Activated CD4-positive, alpha-beta T cell treated with anti-CD3 and anti-CD28 coated beads for 48 hours (primary cell): ENCODE results near the gene PDE5A.
"Not testable (repeated sequence)": the region's sequence is repeated elsewhere in the genome, so short reads cannot be mapped to it uniquely, and the experiment has no call there.

Source experiments
- DNase-seq: peaks from one replicate; pipeline ENCODE4 v3.0.0-alpha.2; 2020

The PDE5A gene

DNA sequence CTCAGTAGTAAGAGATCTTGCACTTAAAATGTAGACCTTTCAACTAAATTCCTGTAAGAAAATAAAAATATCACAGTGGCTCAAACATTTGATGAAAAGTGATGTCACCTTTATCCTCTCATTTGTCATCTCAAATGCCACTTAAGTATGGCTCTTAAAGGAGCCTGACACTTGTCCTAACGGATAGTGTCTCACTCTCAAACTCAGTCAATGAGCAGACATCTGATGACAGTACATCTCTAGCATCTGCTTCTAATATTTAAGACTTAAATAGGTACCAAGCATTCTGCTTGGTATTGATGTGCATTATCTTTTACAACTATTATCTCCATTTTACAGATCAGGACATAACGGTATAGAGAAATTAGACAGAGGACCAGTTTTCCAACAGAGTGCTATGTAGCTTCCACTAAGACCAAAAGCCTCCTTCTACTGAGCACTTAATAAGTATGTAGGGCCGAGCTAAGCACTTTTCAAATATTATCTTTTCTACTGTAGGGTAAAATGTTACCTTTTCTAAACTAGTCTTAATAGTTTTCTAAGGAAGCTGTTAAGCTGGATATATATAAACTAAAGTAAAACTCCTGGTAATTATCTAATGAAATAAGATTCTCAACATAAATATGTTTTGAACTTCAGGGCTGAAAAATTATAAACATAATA lies 110.2 kb downstream of the PDE5A start:
- no peak for DNase-seq

GRCh38 chr4:119517361-119518229 lies 111.0 kb downstream of the PDE5A start:
- no peak for DNase-seq

- DNase-seq = no peak
Observed at GRCh38 chr4:119512398-119512797, 116.2 kb downstream of the PDE5A start.

DNA sequence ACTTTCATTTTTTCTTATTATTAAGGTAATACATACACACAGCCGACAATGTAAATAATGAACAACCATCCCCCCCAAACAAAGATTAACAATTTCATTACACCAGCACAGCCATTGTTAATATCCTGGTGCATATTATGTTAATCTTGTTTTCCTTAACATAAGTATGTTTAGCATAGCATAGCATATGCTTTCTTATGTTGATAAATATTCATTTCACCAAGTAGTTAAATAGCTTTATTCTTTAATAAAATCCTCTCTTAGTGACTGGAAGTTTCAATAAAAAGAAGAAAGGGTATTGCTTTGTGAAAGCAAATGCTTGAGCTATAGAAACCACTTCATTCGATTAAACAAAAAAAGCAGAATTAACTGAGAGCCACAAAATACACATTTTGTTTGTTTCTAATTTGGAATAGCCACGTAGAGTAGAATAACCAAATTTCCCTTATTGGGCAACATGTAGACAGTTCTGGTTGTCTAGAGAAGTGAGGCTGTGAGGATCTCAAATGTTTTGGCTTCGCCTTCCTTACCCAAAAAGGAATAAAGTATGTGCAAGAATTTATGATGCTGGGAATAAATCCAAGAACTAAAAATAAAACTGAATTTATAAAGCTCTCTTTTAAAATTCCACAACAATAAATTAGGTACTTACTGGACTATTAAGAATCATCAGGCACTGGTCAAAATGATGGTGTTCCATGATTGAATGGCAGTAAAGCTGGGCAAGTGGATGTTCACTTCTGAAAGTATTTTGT lies 118.0 kb downstream of the PDE5A start:
- no peak for DNase-seq

- DNase-seq = no peak
Observed at GRCh38 chr4:119508281-119508680, 120.3 kb downstream of the PDE5A start.

GRCh38 chr4:119506806-119507205 lies 121.8 kb downstream of the PDE5A start:
- DNase-seq = no peak

- DNase-seq = no peak
Observed at GRCh38 chr4:119504616-119505015, 124.0 kb downstream of the PDE5A start.

DNA sequence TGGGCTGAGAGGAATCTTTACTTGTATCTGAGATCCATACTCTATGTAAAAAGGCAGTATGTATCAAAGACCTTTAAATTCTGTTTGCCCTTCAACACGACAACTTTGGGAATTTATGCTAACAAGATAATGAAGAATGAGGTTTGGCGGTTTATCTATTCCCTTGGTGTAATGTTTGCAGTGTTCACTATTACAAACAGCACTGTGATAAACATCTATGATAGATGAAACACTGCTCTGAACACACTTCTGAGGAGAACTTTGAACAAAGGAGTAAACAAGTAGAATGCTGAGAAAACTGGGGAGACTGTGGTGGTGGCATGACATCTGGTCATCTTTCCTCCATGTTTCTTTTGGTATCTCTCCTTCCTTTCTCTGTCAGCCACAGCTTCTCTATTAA lies 126.9 kb downstream of the PDE5A start:
- no peak for DNase-seq

DNA sequence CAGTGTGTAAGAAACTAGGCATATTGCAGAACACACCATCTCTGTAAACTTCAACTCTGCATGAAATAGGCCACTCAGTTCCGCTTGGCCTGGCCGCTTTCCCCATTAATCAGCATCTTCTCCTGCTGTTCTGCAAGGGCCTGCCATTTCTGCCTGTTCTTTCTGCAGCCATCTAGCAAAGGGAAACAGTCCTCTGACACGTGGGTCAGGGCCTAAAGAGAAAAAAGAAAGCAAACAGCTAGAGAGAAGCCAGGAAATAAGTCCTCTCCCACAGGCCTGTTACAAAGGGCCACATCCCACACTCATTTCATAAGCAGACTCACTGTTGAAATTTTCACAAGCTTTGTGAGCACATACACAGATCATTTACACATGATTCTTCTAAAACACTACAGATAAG lies 130.1 kb downstream of the PDE5A start:
- no peak for DNase-seq

DNA sequence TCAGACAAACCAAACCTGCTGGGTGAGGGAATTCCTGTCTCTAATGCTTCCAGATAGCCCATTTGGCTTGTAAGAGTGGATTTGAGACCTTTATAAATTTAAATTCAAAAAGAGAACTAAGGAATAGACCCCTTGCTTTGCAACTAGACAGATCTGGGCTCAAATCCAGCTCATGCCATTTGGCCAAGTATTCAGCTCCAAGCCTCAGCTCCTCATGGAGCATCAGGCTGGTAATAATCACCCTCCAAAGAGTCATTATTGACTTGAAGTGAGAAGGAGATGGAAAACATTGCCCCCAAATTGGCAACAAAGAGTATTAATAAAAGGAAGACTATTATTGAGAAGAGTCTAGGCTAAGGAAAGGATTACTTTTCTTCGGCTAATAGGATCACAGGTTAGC lies 134.7 kb downstream of the PDE5A start:
- no peak for DNase-seq

DNA sequence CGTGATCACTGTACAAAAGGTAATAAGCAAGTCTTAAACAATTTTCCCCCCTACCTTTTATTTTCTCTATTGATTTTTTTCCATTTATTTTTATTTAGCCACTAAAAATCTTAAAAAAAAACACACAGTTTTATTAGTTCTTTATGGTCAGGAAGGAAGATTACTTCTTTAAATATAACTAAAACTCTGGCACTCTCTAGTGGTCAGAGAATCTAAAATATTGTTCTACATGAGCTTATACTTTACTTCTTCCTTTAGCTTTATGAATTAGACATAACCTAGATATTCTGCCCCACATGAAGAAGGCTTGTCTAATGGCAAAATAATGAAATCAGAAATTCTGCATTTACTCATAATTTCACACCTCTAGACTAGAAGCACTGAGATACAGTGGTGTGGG lies 135.2 kb downstream of the PDE5A start:
- no peak for DNase-seq

- no peak for DNase-seq
Observed at GRCh38 chr4:119490335-119490734, 138.3 kb downstream of the PDE5A start.

DNA sequence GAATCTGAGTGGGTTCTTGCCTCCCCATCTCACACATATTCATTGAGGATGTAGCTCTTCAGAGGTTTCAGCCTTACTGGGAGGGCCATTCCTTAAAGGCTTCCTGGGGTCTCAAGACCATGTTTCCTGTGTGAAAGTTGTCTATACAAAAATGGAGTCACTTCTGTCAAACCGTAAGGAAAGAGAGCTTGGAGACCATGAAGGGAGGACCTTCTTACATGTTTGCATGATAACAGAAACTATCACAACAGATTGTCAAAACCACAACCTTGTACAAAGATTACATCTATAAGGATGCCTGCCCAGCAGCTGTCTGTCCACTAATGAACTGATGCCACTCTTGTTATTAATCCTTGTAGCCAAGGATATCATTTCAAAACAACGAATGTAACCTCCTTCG lies 139.3 kb downstream of the PDE5A start:
- DNase-seq = no peak

DNA sequence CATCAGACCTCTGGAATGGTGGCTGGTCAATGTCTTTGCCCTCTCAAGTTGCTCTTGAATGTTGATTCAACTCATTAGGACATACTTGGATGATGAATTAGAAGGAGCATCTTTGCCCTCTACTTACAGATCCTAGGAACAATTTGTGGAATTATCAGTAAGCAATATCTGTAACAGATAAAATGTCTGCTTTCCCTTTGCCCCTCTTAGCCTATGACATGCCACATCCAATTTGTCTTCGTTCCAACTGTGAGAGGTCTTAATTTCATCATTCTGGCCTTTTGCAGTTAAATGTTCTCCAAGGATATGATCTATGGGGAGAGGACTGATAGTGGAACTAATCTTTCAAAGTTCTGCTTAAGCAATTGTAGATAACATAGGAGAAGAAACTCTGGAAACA lies 148.3 kb downstream of the PDE5A start:
- no peak for DNase-seq

- DNase-seq = no peak
Observed at GRCh38 chr4:119479835-119480234, 148.8 kb downstream of the PDE5A start.

GRCh38 chr4:119479180-119479808 lies 149.3 kb downstream of the PDE5A start:
- DNase-seq = no peak

DNA sequence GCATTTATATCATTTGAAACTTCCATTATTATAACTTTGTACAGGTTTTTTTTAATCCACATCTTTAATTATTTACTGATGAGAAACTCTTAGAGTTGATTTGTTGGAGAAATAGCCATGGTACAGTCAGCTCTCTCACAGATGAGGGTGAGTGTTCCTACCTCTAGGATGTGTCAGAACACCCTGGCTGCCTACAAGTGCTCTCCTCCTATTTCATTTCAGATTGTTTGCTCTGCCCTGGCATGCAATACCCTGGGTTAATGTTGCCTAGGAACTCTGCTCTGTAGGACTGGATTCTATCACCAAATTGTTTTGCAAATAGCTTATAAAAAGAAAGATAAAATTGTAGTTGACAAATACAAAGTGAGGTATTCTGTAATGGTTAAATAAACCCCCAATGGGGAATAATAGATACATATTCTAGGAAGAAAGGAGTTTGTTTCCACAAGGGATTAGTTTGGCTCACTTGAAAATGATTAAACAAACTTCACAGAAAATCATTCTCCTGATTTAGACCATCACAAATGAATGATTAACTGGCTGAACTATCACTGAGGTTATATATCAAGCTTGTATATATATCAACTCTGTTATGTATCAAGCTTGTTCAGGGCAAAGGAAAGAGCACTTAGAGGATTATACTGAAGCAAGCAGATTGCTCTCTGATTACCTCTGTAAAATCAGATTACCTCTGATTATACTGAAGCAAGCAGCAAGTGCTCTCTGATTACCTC lies 150.0 kb downstream of the PDE5A start:
- DNase-seq = no peak

DNA sequence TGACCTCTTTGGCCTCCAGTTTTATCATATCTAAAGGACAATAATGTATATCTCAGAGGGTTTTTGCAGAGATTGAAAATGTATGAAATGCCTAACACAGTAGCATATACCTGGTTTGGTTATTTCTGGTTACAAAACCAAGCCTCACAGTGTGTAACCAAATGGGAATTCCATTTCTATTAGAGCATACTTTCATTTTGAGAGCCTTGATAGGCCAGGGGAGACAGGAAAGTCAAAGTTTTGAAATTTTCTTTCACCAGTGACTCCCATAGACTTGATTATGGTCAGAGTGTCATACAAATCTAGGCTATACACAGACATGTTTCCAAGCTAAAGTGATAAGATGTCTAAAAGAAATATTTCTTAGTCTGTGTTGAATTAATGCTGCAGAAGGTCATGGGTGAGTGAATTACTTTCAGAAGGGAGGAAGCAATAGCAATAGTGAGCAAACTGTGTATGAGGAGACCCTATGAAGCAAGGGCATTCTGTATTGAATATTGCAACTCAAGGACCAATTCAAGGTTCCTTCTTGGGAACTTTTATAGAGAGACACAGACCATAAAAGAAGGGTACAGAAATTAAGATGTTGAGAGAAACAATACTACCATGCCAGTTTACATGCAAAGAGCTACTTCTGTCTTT lies 151.1 kb downstream of the PDE5A start:
- no peak for DNase-seq

- DNase-seq = no peak
Observed at GRCh38 chr4:119471259-119471658, 157.3 kb downstream of the PDE5A start.

- not testable (repeated sequence) for DNase-seq
Observed at GRCh38 chr4:119470737-119471063, 157.9 kb downstream of the PDE5A start.

- peak; percentile 5 for DNase-seq
Observed at GRCh38 chr4:119470021-119470736, 158.4 kb downstream of the PDE5A start.
